Measurements from ENCODE around the gene ZNF74. TPM values are rescaled to one million over a fixed set of nuclear protein-coding genes. Genes with fewer than 3 reads are reported as not detected.

Gene ZNF74
- polyA plus RNA-seq, 1 donor from 2014 or later: 75.6 TPM

- Histone ChIP-seq H3K9me3 (ENCODE audit: low read length) (no peaks in the 10 kb centered on the region), H3K36me3 (ENCODE audit: insufficient read depth, low read length) (no peaks in the 10 kb centered on the region), H3K9me2 (ENCODE audit: insufficient read depth, low read length) (no peaks in the 10 kb centered on the region), H3F3A (ENCODE audit: insufficient read depth, low read length, poor library complexity, severe bottlenecking) (no peaks in the 10 kb centered on the region), H3K27ac (ENCODE audit: low read length) (peak overlapping the region; percentile 22), H3K27me3 (ENCODE audit: insufficient read depth, low read depth, low read length) (no peaks in the 10 kb centered on the region), H4K20me1 (ENCODE audit: insufficient read depth) (no peaks in the 10 kb centered on the region), H3K9ac (ENCODE audit: low read length) (peak overlapping the region; percentile 38), H3K4me2 (ENCODE audit: low read length) (no peak overlapping the region), H3K79me2 (replicated peaks; ENCODE audit: insufficient read depth, low read length) (no peaks in the 10 kb centered on the region), H2AFZ (ENCODE audit: low read depth, low read length) (no peak overlapping the region), H3K4me3 (ENCODE audit: low read length) (peak overlapping the region; percentile 24)
- no peak for TF ChIP-seq RAD21 (conservative IDR thresholded peaks at IDR 0.05)
- TF ChIP-seq POLR2AphosphoS5 (IDR thresholded peaks at IDR 0.05): peak; percentile 8
Observed at GRCh38 chr22:20422271-20423007, 28.5 kb downstream of the ZNF74 start.

- Histone ChIP-seq H4K20me1 (ENCODE audit: insufficient read depth) (no peaks in the 10 kb centered on the region), H3K79me2 (replicated peaks; ENCODE audit: insufficient read depth, low read length) (no peaks in the 10 kb centered on the region), H3K4me2 (ENCODE audit: low read length) (no peak overlapping the region), H3K27me3 (ENCODE audit: insufficient read depth, low read depth, low read length) (no peaks in the 10 kb centered on the region), H3K9me2 (ENCODE audit: insufficient read depth, low read length) (no peaks in the 10 kb centered on the region), H3K27ac (ENCODE audit: low read length) (peak overlapping the region; percentile 22), H3K36me3 (ENCODE audit: insufficient read depth, low read length) (no peaks in the 10 kb centered on the region), H3K4me3 (ENCODE audit: low read length) (peak overlapping the region; percentile 24), H3K9me3 (ENCODE audit: low read length) (no peaks in the 10 kb centered on the region), H2AFZ (ENCODE audit: low read depth, low read length) (no peak overlapping the region), H3F3A (ENCODE audit: insufficient read depth, low read length, poor library complexity, severe bottlenecking) (no peaks in the 10 kb centered on the region), H3K9ac (ENCODE audit: low read length) (peak overlapping the region; percentile 38)
- TF ChIP-seq RAD21 (conservative IDR thresholded peaks at IDR 0.05): no peak
- no peak for TF ChIP-seq CTCF (IDR thresholded peaks at IDR 0.05; ENCODE audit: poor library complexity, severe bottlenecking)
- no peak for TF ChIP-seq TAF1 (IDR thresholded peaks at IDR 0.05; ENCODE audit: low read depth)
- no peak for TF ChIP-seq SMC3 (conservative IDR thresholded peaks at IDR 0.05; ENCODE audit: poor library complexity)
- no peak for TF ChIP-seq EZH2 (IDR thresholded peaks at IDR 0.05; ENCODE audit: borderline replicate concordance, insufficient read depth, low read length, poor library complexity, severe bottlenecking)
Observed at GRCh38 chr22:20423008-20423905, 29.3 kb downstream of the ZNF74 start.

DNA sequence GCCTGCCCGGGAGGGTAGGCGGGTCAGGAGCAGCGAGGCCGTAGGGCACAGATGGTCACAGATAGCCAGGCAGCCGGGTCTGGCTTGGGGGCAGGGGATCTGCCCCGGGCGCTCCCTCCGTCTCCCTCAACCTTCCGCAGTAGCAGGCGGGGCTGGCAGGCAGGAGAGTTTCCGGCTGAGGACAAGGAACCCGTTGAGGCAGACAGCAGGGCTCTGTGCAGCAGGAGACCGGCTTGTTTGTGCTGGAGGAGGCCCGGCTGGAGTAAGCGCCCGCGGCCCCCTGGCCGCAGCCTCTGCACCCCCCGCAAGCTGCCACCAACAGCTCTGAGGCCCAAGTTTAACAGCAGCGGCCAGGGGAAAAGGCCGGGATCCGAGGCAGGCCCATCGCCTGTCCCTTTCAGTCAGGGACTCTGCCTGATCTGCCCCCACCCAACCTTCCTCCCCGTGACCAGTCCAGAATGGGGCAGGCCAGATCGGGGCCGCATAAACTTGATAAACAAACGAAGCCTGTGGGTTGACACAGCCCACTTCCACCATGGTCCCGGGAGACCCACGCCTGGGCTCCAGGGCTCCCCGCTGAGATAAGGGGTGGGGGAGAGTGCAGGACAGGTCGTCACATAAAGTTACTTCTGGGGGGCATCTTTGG, 30.1 kb downstream of the ZNF74 start:
- Histone ChIP-seq H3K4me2 (ENCODE audit: low read length) (no peak overlapping the region), H3K27ac (ENCODE audit: low read length) (no peak overlapping the region), H4K20me1 (ENCODE audit: insufficient read depth) (no peaks in the 10 kb centered on the region), H3K9me2 (ENCODE audit: insufficient read depth, low read length) (no peaks in the 10 kb centered on the region), H3K9ac (ENCODE audit: low read length) (no peak overlapping the region), H3F3A (ENCODE audit: insufficient read depth, low read length, poor library complexity, severe bottlenecking) (no peaks in the 10 kb centered on the region), H3K9me3 (ENCODE audit: low read length) (no peaks in the 10 kb centered on the region), H3K79me2 (replicated peaks; ENCODE audit: insufficient read depth, low read length) (no peaks in the 10 kb centered on the region), H3K27me3 (ENCODE audit: insufficient read depth, low read depth, low read length) (peaks cover 6% of the 10 kb centered on the region), H3K4me3 (ENCODE audit: low read length) (no peak overlapping the region), H2AFZ (ENCODE audit: low read depth, low read length) (no peak overlapping the region), H3K36me3 (ENCODE audit: insufficient read depth, low read length) (no peaks in the 10 kb centered on the region)
- TF ChIP-seq POLR2AphosphoS5 (IDR thresholded peaks at IDR 0.05) (no peak), TAF1 (IDR thresholded peaks at IDR 0.05; ENCODE audit: low read depth) (no peak), REST (IDR thresholded peaks at IDR 0.05; ENCODE audit: borderline replicate concordance) (no peak), EZH2 (IDR thresholded peaks at IDR 0.05; ENCODE audit: borderline replicate concordance, insufficient read depth, low read length, poor library complexity, severe bottlenecking) (no peak), CTCF (IDR thresholded peaks at IDR 0.05; ENCODE audit: poor library complexity, severe bottlenecking) (no peak), MXI1 (conservative IDR thresholded peaks at IDR 0.05; ENCODE audit: poor library complexity, severe bottlenecking) (no peak)

Data from neural cell (in vitro differentiated cells).